HG02763 (cell line): ENCODE measurements around the gene CYP27B1.

ENCODE experiments used
- ATAC-seq: cut with Tn5 transposase; IDR thresholded peaks from one replicate; pipeline ENCODE4 v1.9.1; 2021; ENCODE audit warnings: mild to moderate bottlenecking, moderate library complexity; ENCODE audit not compliant: unreplicated experiment

Gene CYP27B1

GRCh38 chr12:57766464-57767304 lies at the start of gene CYP27B1:
Gene CYP27B1 (minus strand): TSS chr12:57767078. CDS start chr12:57767041, 37 bp downstream.
- no peak for ATAC-seq

- no peak for ATAC-seq
These were observed 49.4 kb upstream of the CYP27B1 start for GRCh38 chr12:57816001-57816854.

- ATAC-seq = no peak
These were observed 48.5 kb upstream of the CYP27B1 start for GRCh38 chr12:57815177-57816000.

DNA sequence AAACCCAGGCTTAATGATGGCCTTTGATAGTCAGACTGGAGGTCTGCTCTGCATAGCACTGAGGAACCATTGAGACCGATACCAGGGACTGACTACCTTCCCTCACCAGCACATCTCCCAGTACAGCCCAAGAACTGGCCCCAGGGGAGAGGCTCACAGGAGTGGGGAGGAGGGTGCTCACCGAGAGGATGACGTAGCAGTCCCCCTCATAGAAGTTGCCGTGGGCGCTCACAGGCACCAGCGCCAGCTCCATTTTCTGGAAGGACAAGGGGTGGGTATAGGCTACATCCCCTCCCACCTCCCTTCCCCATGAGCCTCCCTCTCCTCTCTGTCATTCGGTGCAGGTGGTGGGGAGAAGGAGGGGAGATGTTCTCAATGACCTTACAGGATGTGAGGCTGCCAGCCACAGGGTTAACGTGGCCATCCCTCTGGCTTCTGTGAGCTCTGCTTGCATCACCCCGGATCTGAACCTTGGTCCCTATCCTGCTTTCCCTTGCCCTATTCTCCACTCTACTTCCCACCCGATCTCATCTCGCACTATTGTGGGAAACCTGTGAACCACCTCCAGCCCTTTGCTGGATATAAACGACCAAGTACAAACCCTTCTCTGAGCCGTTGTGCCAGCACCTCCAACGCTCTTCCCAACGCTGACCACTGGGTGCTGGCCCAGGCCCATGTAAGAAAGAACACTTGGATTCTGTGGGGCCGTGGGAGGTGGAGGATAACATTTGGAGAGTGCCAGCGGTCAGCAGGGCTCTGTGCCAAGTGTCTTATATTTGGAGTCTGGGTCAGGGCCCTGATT lies 47.3 kb upstream of the CYP27B1 start:
- ATAC-seq = no peak

DNA sequence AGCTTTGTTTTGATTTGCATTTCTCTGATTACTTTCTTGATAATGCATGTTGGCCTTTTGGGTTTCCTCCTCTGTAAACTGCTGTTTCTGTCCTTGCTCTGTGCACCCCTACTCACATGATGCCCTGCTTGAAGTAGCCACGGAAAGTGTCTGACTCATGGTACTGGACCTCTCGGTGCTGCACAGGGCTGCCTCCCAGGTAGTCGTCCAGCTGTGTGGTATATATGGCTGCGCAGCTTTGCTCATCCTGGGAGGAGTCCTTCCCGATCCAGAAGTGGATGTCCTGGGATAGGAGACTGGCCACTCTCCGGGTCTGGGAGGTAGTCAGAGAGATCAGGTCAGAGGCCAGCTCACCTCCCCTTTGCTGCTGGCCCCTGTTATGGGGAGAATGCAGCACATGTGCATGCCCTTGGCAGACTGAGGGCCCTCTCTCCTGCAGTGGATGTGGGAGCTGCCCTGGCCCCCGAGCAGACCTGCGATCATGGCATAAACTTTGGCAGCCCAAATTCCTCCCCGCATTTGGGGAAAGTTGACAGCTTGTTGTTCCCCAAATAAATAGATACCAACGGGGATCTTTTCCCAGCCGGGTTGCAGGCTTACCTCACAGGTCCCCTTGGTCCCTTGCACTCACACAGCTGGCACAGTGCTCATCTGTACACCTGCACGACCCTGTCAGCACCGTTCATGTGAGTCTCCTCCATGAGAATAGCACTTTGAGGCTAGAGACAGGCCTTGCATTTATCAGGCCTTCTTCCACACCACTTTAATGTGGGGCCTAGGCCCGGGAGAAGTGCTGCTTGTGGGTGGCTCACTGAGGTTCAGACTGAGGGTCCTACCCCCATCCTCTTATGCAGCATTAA lies 46.5 kb upstream of the CYP27B1 start:
- ATAC-seq = no peak

- no peak for ATAC-seq
These were observed 44.3 kb upstream of the CYP27B1 start for GRCh38 chr12:57811028-57811755.

DNA sequence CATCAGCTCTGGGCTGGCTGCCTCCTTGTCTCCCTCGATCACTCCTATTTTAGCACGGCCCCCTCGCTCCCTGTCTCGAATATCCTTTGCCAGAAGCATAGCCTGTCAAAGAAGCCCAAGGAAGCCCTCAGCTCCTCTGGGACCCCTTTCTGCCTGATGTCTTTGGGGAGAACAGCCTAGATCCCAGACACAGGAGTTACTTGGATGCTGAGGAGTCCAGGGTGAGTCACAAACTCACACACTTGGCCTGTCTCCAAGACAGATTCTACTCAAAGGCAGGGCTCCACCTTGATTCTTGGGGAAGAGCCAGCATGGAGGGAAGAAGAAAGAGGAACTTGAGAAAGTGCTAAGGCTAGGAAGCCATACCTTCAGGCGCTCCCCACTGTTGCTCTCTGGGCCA lies 43.6 kb upstream of the CYP27B1 start:
- no peak for ATAC-seq

GRCh38 chr12:57809425-57809824 lies 42.5 kb upstream of the CYP27B1 start:
- no peak for ATAC-seq

DNA sequence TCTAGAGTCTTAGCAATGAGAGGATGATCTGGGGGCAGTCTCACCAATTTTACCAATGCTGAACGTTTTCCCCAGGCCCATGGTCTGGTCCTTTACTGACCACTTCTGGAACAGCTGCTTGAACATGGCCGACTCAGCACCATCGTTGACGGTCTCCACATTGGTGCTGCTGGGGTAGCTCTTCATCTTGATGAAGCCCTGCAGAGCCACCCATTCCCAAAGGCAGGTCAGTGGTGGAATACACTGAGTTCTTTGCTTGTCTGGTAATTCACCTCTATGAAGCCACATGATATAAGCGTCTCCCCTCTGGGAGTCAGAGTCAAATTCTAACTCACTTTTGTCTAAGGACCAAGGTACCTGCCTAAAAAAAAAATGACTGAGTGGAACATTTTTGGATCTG lies 41.5 kb upstream of the CYP27B1 start:
- ATAC-seq = no peak

GRCh38 chr12:57807285-57807684 lies 40.4 kb upstream of the CYP27B1 start:
- ATAC-seq = no peak

- no peak for ATAC-seq
These were observed 39.8 kb upstream of the CYP27B1 start for GRCh38 chr12:57806677-57807076.

GRCh38 chr12:57803319-57803893 lies 36.5 kb upstream of the CYP27B1 start:
- no peak for ATAC-seq

DNA sequence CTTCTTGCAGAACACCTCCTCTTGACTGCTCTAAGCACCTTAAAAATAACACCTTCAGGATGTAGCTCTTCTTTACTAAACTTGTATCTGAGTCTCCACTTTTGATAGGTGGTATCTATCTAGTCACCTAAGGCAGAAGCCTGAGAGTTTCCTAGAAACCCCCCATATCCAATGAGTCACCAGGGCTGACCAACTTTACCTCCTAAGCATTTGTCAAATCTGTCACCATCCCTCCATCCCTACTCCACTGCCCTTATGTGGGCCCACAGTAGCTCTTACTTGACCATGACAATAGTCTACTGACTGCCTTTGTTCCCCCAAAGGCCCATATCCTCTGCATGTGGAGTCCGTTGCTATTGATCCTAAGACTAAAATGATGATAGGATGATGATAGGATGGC lies 35.7 kb upstream of the CYP27B1 start:
- no peak for ATAC-seq

GRCh38 chr12:57800965-57801364 lies 34.1 kb upstream of the CYP27B1 start:
- no peak for ATAC-seq

DNA sequence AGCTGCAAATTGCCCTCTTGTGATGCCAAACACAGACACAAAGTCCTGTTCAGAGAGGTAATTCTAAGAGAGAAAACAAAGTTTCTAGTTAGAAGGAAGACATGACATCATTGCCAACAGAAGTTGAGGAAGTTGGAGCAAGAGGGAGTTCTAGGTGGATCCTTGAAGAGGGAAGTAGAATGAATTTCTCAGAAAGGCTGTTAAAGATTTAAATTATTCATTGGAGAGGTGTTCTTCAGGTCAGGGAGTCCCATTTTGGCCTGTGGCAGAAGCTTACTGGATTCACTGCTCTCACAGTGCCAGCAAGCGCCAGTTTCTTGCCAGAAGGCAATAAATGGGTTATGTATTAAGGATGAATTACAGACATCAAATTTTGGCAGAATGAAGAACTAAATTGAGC lies 31.1 kb upstream of the CYP27B1 start:
- no peak for ATAC-seq

DNA sequence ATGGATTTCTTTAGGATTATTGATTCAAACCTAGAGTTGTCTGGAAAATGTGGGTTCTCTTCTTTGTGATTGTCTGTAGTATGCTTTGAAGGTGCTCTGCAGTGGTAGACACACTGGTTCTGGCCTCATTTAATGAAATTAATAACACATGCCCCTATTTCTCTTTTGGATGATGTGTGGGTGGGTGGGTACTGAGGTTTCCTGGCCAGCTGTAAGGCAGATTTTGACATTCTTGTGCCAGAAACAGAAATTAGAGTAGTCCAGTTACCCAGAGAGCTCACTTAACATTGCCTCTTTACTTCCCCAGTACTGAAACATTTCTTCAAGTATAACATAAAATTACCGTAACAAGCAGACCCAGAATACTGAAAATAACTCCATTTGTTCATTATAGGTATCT lies 30.1 kb upstream of the CYP27B1 start:
- ATAC-seq = no peak

DNA sequence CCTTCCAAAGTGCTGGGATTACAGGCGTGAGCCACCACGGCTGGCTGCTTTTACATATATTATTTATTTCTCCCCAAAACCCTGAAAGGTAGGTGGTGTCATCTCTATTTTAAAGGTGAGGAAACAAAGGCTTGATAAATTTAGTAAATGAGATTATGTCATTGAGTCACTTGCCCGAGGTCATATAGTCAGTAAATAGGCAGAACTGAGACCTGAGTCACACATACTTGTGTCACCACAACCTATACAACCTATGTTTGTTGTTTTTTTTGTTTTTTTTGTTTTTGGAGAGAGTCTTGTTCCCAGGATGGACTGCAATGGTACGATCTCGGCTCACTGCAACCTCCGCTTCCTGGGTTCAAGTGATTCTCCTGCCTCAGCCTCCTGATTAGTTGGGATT lies 28.5 kb upstream of the CYP27B1 start:
- no peak for ATAC-seq

- ATAC-seq = no peak
These were observed 27.0 kb upstream of the CYP27B1 start for GRCh38 chr12:57793920-57794319.
